H1 (cell line): ENCODE results near the gene ARHGAP6. TPM values are rescaled to one million over a fixed set of nuclear protein-coding genes. Genes with fewer than 3 reads are reported as not detected.

ENCODE experiments used
- CHD1 ChIP-seq: IDR thresholded peaks from 2 replicates; pipeline ENCODE4 v1.6.1; 2012; ENCODE audit warnings: low read depth, low read length, improper control_type of control experiment
- polyA plus RNA-seq, 7 experiments: library from polyadenylated mRNA; depleted of rRNA in 3 of 7; stranded (reverse) in 5 of 7; unstranded in 2 of 7; fragments of >200 nt in 5 of 7; fragments of 200-250 nt in 2 of 7; gene quantifications; 1 replicate in 5 of 7; 2 replicates in 1 of 7; 4 replicates in 1 of 7; pipeline versions ENCODE4 v1.2.1 to v1.2.3, GENCODE V29; 2011 to 2013; ENCODE audit warnings: missing spikeins in 2 of 7, mixed read lengths in 2 of 7
- total RNA-seq: library from RNA; stranded (reverse); fragmentation: NEBNext Ultra II Directional; extraction: Animal tissue kit (Norgen Biotek cat#: 25700); gene quantifications from 2 replicates; pipeline ENCODE4 v1.2.1, GENCODE V29; 2021
- TF ChIP-seq, protein P1 (sequence below), 3 experiments: IDR thresholded peaks; 1 replicate in 2 of 3; 2 replicates in 1 of 3; pipeline versions ENCODE4 v1.5.1 to v1.6.1; 2011; ENCODE audit warnings: low read length in 3 of 3, mild to moderate bottlenecking in 3 of 3, inconsistent platforms in 2 of 3, low read depth in 1 of 3, moderate library complexity in 1 of 3; ENCODE audit not compliant: insufficient read depth in 1 of 3; ENCODE audit errors: control extremely low read depth in 1 of 3

Gene ARHGAP6
- total and polyA plus RNA-seq, 2 of the 8 experiments (the other 6 are each of a cell fraction or from before 2014, with no cell fraction given), result 0.35 to 0.82 TPM

DNA sequence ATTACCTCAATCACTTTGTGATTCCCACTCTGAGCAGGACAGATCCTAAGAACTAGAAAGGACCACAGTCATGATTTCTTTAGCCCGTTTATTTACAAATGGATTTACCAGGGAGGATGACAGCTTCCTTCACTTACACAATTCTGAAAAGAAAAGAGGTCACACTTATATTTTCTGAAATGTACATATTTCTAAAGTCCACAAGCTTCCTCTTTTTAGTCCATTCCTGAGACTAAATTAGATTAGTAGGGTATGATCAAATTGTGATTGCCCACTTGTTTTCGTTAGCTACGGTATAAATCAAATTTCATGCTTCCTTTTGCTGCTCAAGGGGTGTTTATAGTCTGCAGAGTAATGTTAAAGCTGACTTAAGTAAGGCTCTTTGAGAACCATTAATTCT is 380.1 kb downstream of the ARHGAP6 start (continued):
- TF ChIP-seq, protein P1, sequence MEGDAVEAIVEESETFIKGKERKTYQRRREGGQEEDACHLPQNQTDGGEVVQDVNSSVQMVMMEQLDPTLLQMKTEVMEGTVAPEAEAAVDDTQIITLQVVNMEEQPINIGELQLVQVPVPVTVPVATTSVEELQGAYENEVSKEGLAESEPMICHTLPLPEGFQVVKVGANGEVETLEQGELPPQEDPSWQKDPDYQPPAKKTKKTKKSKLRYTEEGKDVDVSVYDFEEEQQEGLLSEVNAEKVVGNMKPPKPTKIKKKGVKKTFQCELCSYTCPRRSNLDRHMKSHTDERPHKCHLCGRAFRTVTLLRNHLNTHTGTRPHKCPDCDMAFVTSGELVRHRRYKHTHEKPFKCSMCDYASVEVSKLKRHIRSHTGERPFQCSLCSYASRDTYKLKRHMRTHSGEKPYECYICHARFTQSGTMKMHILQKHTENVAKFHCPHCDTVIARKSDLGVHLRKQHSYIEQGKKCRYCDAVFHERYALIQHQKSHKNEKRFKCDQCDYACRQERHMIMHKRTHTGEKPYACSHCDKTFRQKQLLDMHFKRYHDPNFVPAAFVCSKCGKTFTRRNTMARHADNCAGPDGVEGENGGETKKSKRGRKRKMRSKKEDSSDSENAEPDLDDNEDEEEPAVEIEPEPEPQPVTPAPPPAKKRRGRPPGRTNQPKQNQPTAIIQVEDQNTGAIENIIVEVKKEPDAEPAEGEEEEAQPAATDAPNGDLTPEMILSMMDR (IDR thresholded peaks at IDR 0.05; ENCODE audit: control extremely low read depth in 1 of 3, insufficient read depth in 1 of 3, low read depth in 1 of 3, low read length in 3 of 3), result no peak
- TF ChIP-seq CHD1, result no peak
